SK-N-SH (cell line): Measurements from ENCODE around the gene CD180.

ENCODE experiments used
- EP300 ChIP-seq, 2 experiments: IDR thresholded peaks; 2 replicates each; pipeline versions ENCODE4 v1.4.0 to v1.6.1; 2012; ENCODE audit warnings: borderline replicate concordance in 1 of 2, low read depth in 1 of 2, low read length in 1 of 2
- TAF1 ChIP-seq: IDR thresholded peaks from 2 replicates; pipeline ENCODE4 v1.6.1; 2012; ENCODE audit warnings: low read depth, mild to moderate bottlenecking, low read length, moderate library complexity, borderline replicate concordance
- YY1 ChIP-seq: IDR thresholded peaks from 2 replicates; pipeline ENCODE4 v1.4.0; 2012; ENCODE audit warnings: low read depth, mild to moderate bottlenecking
- TF ChIP-seq, protein P1 (sequence below): fragments of 200-600 bp; sonication (generic); IDR thresholded peaks from 2 replicates; pipeline ENCODE4 v1.6.1; 2017; ENCODE audit warnings: antibody characterized with exemption, mild to moderate bottlenecking, moderate library complexity
- TF ChIP-seq, protein P2 (sequence below): fragments of 150-350 bp; IDR thresholded peaks from 2 replicates; pipeline ENCODE4 v1.6.1; 2017; ENCODE audit warnings: antibody characterized with exemption, low read length, low read depth, borderline replicate concordance

DNA sequence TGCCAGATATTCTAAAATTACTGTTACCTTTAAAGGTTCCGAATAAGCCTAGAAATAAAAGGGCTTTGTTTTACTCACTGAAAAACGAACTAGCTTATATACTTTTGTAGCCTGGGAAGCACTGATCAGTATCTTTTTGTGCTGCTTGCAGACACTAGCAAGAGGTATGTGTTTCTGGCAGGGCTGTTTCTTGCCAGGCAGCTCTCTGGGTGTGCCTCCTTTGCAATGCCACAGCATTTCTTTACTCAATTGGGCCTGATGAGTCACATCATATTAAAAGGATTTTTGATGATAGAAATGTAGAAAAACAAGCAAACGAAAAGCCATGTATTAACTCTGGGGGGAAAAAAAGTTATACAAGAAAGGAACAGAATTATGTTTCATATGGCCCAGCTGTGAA, 35.6 kb downstream of the CD180 start:
- TF ChIP-seq EP300 (IDR thresholded peaks at IDR 0.05; ENCODE audit: borderline replicate concordance in 1 of 2, low read depth in 1 of 2, low read length in 1 of 2) (no peak), TAF1 (no peak), YY1 (no peak)
- TF ChIP-seq, protein P1, sequence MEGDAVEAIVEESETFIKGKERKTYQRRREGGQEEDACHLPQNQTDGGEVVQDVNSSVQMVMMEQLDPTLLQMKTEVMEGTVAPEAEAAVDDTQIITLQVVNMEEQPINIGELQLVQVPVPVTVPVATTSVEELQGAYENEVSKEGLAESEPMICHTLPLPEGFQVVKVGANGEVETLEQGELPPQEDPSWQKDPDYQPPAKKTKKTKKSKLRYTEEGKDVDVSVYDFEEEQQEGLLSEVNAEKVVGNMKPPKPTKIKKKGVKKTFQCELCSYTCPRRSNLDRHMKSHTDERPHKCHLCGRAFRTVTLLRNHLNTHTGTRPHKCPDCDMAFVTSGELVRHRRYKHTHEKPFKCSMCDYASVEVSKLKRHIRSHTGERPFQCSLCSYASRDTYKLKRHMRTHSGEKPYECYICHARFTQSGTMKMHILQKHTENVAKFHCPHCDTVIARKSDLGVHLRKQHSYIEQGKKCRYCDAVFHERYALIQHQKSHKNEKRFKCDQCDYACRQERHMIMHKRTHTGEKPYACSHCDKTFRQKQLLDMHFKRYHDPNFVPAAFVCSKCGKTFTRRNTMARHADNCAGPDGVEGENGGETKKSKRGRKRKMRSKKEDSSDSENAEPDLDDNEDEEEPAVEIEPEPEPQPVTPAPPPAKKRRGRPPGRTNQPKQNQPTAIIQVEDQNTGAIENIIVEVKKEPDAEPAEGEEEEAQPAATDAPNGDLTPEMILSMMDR, result no peak
- TF ChIP-seq, protein P2, sequence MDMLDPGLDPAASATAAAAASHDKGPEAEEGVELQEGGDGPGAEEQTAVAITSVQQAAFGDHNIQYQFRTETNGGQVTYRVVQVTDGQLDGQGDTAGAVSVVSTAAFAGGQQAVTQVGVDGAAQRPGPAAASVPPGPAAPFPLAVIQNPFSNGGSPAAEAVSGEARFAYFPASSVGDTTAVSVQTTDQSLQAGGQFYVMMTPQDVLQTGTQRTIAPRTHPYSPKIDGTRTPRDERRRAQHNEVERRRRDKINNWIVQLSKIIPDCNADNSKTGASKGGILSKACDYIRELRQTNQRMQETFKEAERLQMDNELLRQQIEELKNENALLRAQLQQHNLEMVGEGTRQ, result no peak
